ENCODE data around the gene NMRK1.

The NMRK1 gene

GRCh38 chr9:75053869-75054268 is 34.1 kb downstream of the NMRK1 start:
- DNase-seq = no peak

GRCh38 chr9:75051285-75051684 is 36.7 kb downstream of the NMRK1 start:
- DNase-seq = no peak

GRCh38 chr9:75047506-75047905 is 40.4 kb downstream of the NMRK1 start:
- DNase-seq = no peak

GRCh38 chr9:75046725-75047345 is 41.1 kb downstream of the NMRK1 start:
- no peak for DNase-seq

- no peak for DNase-seq
Measured at GRCh38 chr9:75041041-75041440, 46.9 kb downstream of the NMRK1 start.

- no peak for DNase-seq
Measured at GRCh38 chr9:75039801-75040200, 48.2 kb downstream of the NMRK1 start.

GRCh38 chr9:75039009-75039408 is 48.9 kb downstream of the NMRK1 start:
- no peak for DNase-seq

GRCh38 chr9:75036793-75037192 is 51.2 kb downstream of the NMRK1 start:
- no peak for DNase-seq

- no peak for DNase-seq
Measured at GRCh38 chr9:75033791-75034473, 54.0 kb downstream of the NMRK1 start.

GRCh38 chr9:75027187-75028107 is 60.5 kb downstream of the NMRK1 start:
- no peak for DNase-seq

- no peak for DNase-seq
Measured at GRCh38 chr9:75023846-75024245, 64.1 kb downstream of the NMRK1 start.

- DNase-seq = no peak
Measured at GRCh38 chr9:75019654-75020053, 68.3 kb downstream of the NMRK1 start.

- DNase-seq = no peak
Measured at GRCh38 chr9:75019022-75019421, 68.9 kb downstream of the NMRK1 start.

GRCh38 chr9:75017378-75017777 is 70.6 kb downstream of the NMRK1 start:
- no peak for DNase-seq

GRCh38 chr9:75013735-75014134 is 74.2 kb downstream of the NMRK1 start:
- DNase-seq = no peak
